HG02610 (cell line): Measurements from ENCODE around the gene KLRG1.

Experiments
- ATAC-seq: cut with Tn5 transposase; IDR thresholded peaks from one replicate; pipeline ENCODE4 v1.9.1; 2021; ENCODE audit warnings: mild to moderate bottlenecking, moderate library complexity; ENCODE audit not compliant: unreplicated experiment

Gene KLRG1

DNA sequence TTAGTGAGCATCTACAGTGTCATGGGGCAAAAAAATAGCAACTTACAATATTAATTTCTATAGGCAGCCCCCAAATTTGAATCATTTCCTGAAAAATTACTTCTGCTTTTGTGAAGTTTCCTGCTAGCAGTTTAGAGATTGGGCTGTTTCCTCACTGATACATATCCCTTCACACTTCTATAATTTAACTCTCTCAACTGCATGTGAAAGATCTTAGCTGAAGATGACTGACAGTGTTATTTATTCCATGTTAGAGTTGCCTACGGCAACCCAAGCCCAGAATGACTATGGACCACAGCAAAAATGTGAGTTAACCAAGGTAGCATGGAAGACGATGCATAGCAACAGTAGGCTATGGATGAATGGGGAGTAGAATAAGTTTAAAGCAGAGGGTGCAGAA is at the start of gene KLRG1:
KLRG1 (plus strand) TSS at position 134 of the 400 bp plus-strand sequence; CDS start at position 224, 90 bp downstream.
- ATAC-seq: no peak

DNA sequence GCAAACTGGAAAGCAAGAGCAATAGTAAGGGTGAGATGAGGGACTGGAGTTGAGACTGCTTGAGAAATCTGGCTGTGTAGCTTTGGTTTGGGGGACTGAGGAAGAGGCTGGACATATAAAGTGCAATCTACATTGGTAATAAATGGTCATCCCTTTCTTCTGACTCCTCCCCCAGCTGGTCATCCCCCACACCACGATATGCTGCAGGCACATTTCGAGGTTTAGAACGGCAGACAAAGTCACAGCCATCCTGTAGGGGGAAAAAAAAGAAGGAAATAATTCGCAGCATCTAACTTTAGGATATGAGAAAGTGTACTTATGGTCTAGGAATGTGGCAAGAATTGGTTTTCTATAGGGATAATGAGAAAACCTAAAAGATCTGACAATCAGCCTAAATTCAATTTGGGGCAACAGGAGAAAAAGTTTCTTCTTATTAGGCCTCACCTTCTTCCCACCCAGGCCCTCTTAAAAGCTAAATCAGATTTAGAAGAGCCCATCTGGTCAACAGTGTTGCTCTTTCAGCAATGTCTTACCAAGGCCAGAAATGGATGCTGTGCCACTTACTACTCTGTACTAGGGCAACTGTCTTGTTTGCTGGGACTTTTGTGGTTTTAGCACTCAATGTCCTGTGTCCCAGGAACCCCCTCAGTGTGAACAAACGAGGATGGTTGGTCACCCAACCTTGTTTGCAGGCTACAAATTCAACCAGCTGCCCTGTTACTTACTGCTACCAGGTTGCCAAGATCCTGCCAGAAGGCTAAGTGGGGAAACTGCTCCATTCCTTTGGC is 47.5 kb upstream of the KLRG1 start:
- ATAC-seq: no peak

DNA sequence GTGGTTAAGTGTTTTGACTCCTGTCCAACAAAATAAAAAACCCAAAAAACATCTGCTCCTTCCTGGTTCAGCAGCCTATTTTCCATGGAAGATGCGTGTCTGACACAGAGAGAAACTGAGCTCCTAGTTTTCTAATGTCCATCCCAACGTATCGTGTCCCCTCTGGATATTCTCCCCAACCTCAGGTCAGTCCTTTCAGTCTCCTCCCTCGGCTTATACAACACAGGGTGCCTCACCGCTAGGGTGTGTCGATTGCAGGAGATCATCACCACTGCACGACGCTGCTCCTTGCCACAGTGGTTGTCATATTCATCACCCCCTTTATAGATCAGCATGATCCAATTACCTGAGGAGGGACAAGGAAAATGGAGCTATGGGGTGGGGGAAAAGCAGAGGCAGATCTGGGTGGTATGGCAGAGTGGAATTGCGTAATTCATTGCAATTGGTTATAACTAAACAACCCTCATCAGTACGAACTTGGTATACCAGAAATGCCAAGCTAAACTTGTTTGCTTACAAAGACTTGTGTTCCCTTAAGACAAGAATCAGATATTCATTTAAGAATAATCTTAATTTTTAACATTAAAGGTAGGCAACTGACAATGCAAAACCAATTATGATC is 45.7 kb upstream of the KLRG1 start:
- no peak for ATAC-seq

DNA sequence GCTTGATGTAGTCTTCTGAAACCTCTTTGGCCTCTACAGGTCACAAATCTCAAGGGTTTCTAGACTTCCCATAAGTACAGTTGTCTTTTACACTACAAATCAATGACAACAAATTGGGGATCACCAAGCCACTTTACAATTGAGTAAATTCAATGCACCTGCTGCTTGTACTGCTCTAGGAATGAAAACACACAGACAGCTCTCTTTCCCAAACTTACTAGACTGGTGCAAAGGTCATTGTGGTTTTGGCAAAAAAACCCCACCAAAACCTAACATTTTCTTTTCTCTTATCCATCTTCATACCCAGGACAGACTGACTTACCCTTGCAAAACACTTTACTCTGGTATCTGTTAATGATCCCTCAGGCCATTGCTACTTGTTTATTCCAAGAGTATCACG is 42.6 kb upstream of the KLRG1 start:
- no peak for ATAC-seq

GRCh38 chr12:8947737-8948136 is 41.6 kb upstream of the KLRG1 start:
- no peak for ATAC-seq

- ATAC-seq: no peak
Measured at GRCh38 chr12:8948701-8949341, 40.5 kb upstream of the KLRG1 start.

GRCh38 chr12:8949342-8950220 is 39.8 kb upstream of the KLRG1 start, which contains the start of gene M6PR:
M6PR (minus strand) TSS chr12:8949645; CDS start chr12:8946404, 3,241 bp downstream.
- ATAC-seq: peak; percentile 78

DNA sequence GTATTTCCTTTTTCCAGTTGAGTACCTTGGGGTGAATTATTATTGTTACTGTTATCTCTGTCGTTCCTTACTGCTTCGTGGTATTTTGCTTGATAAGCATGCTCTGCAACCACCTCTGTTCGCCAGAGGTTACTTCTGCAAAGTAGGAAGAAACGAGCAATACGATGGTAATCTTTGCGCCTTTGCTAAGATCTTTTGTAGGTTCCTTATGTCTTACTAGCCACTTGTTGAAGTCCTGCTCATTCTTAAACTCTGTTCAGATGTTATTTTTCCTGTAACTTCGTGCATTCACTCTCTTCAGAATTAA is 39.2 kb upstream of the KLRG1 start:
- peak; percentile 4 for ATAC-seq

DNA sequence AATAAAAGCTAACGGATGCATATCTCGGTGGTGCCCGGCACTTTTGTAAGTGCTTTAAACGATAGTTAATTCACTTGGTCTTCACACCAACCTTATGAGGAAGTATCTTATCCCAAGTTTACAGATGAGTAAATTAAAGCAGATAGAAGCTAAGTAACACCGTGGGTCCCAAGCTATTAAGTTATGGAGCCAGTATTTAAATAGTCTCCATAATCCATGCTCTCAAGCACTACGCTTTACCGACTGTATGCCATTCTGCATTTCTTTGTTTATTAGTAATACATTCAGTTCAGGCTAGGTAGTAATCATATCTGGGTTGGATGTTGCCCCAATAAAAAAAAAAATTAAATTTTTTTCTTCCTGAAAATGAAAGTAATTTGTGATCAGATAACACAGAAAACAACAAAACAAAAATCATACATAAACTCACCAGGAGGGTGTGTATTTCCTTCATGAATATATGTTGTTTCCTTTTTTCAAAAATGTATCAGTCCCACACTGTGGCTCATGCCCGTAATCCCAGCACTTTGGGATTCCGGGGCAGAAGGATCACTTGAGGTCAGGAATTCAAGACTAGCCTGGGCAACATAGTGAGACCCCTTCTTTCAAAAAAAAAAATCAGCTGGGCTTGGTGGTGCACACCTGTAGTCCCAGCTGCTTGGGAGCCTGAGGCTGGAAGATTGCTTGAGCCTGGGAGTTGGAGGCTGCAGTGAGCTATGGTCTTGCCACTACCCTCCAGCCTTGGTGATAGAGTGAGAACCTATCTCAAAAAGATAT is 38.5 kb upstream of the KLRG1 start:
- no peak for ATAC-seq

DNA sequence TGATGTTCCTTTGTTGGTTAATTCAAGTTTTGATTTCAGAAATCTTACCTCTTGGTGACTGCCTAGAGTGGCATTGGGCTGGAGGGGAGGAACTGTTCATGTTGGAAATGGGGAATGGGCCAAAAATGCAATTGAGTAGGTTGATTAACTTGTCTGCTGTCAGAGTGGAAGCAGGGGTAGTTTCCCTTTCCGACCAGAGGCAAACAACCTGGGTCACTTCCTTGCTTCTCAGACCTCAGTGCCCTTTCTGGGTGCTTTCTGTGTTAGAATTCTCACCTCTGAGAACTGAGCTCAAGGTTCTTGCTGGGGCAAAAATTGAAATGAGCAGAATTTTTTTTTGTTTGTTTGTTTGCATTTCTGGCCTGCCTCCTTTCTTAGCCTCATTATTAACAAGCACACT is 37.6 kb upstream of the KLRG1 start:
- no peak for ATAC-seq

GRCh38 chr12:8953773-8954402 is 35.5 kb upstream of the KLRG1 start:
- no peak for ATAC-seq

- ATAC-seq: no peak
Measured at GRCh38 chr12:8956073-8956472, 33.3 kb upstream of the KLRG1 start.

DNA sequence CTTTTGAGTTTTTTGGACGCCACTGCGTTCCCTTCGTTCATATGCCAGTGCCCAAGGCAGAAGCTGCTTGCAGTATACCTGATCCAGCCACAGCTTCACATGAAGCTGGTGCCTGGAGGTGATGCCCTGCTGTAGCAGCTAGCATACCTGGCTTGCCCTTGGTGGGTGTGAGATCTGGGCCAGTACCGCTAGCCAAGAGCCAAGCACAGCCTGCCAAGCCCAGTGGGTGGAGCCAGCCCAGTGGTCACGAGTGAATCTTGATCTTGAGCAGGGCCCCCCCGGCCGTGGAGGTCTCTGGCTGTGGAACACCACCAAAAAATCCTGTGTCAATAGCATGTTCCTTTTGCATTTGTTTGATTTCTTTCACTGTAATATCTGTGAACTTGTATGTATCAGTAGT is 32.6 kb upstream of the KLRG1 start:
- no peak for ATAC-seq

- no peak for ATAC-seq
Measured at GRCh38 chr12:8957561-8957960, 31.8 kb upstream of the KLRG1 start.

DNA sequence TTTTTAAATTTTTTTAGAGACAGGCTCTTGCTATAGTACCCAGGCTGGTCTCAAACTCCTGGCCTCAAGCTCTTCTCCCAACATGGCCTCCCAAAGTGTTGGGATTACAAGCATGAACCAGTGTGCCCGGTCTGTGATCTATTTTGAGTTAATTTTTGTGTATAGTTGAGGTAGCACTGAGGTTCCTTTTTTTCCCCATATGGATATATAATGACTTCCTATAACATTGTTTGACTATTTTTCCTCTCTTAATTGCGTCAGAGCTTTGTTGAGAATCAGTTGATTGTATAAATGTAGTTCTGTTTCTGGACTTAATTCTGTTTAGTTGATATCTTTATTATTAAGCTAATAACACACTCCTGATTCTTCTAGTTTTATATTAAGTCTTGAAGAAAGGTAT is 31.3 kb upstream of the KLRG1 start:
- no peak for ATAC-seq

- no peak for ATAC-seq
Measured at GRCh38 chr12:8960176-8960575, 29.2 kb upstream of the KLRG1 start.

- no peak for ATAC-seq
Measured at GRCh38 chr12:8968761-8969160, 20.6 kb upstream of the KLRG1 start.

DNA sequence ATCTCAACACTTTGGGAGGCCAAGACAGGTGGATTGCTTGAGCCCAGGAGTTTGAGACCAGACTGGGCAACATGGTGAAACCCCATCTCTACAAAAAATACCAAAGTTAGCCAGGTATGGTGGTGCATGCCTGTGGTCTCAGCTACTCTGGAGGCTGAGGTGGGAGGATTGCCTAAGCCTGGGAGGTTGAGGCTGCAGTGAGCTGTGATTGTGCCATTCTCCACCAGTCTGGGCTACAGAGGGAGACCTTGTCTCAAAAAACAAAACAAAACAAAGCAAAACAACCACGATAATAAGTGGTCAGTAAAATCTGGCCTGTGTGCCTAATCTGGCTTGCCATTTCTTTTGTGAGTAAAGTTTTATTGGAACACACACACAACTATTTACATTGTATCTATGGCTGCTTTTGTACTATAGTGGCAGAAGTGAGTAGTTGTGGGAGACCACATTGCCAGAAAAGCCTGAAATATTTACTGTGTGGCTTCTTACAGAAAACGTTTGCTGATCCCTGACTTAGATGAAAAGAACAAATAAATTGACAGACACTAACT is 19.4 kb upstream of the KLRG1 start:
- no peak for ATAC-seq

DNA sequence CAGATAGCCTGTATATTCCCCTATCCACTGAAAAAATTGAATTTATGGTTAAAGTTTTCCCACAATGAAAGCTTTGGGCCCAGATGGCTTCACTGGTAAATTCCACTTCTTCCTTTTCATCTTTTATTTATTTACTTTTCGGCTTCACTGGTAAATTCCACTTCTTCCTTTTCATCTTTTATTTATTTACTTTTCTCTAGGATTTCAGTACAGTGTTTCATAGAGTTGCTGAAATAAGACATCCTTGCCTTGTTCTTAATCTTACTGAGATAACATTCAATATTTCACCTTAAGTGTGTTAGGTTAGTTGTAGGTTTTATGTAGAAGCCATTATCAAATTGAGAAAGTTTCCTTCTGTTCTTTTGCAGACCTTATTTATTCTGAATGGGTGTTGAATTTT is 18.9 kb upstream of the KLRG1 start:
- no peak for ATAC-seq

DNA sequence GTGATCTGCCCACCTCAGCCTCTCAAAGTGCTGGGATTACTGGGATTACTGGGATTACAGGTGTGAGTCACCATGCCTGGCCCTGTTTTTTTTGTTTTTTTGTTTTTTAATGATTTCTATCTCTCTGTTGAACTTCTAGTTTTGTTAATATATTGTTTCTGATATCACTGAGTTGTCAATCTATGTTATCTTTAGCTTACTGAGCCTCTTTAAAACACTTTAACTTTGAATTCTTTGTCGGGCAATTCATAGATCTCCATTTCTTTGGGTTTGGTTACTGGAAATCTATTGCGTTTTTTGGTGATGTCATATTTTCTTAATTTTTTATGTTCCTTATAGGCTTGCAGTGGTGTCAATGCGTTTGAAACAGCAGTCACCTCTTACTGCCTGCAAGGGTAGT is 9.2 kb upstream of the KLRG1 start:
- ATAC-seq: no peak
